GM12873 (cell line): Measurements from ENCODE around the gene TMOD2.

Experiments used
- TF ChIP-seq, protein P1 (sequence below): IDR thresholded peaks from 2 replicates; pipeline ENCODE4 v1.5.1; 2012; ENCODE audit warnings: low read depth, mild to moderate bottlenecking, moderate library complexity, low read length, control low read depth; ENCODE audit not compliant: insufficient read depth; ENCODE audit errors: missing control alignments

Gene TMOD2

DNA sequence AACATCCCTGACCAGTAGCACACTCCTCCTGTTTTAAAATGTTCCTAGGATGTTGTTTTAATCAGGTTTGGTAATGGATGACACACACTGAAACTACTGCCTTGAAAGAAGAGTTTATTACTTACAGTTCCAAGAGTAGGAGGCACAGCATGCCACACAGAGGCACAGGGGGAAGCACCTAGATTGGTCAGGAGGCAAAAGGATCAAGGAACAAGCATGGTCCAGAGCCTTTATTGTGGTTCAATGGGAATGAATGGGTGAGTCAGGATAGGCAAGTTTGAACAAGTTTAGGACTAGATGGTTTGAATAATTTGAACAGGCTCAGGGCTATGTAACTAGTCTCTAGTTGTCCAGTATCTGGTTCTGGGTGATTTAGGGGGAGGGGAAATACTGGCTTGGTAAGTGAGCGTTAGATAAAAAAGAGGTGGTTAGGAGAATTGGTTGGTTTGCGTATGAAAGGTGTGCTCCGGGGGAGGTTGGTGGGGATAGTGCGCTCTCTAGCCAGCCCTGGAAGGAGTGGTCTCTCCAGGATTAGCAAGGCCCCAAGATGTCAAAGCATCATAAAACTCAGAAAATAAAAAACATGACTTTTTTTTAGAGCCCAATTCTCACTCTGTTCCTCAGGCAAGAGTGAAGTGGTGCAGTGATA, 113.1 kb downstream of the TMOD2 start:
- TF ChIP-seq, protein P1, sequence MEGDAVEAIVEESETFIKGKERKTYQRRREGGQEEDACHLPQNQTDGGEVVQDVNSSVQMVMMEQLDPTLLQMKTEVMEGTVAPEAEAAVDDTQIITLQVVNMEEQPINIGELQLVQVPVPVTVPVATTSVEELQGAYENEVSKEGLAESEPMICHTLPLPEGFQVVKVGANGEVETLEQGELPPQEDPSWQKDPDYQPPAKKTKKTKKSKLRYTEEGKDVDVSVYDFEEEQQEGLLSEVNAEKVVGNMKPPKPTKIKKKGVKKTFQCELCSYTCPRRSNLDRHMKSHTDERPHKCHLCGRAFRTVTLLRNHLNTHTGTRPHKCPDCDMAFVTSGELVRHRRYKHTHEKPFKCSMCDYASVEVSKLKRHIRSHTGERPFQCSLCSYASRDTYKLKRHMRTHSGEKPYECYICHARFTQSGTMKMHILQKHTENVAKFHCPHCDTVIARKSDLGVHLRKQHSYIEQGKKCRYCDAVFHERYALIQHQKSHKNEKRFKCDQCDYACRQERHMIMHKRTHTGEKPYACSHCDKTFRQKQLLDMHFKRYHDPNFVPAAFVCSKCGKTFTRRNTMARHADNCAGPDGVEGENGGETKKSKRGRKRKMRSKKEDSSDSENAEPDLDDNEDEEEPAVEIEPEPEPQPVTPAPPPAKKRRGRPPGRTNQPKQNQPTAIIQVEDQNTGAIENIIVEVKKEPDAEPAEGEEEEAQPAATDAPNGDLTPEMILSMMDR = no peak

DNA sequence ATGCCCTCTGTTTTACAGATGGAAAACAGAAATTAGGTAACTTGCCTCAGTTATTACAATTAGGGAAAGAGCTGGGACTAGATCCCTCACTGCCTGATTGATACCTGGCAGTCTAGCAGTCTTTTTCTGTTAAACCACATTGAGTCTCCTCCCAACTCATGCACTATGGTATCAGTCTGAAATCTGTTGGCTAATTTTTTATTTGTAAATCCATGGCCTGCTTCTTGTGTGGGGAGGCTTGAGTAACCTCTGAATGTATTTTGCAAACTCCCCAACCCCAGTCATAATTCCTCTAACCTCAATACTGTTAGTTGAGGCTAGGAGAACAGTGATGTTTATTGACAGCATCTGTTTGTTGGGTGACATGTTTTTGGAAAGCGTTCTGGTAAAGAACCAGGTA, 113.9 kb downstream of the TMOD2 start:
- TF ChIP-seq, protein P1 = no peak
